NT2/D1 (cell line): ENCODE results near the gene AVEN.

Experiments
- DNase-seq: peaks from one replicate; pipeline ENCODE4 v3.0.0-alpha.2; 2011; ENCODE audit warnings: low read depth, low spot score
- H3K27me3 ChIP-seq: 2 replicates; pipeline ENCODE4 v1.6.0; 2011; ENCODE audit warnings: mild to moderate bottlenecking; ENCODE audit not compliant: insufficient read length, insufficient read depth
- H3K36me3 ChIP-seq: 2 replicates; pipeline ENCODE4 v1.6.1; 2011; ENCODE audit warnings: mild to moderate bottlenecking, low read length, mixed read lengths; ENCODE audit not compliant: insufficient read depth, insufficient read length
- H3K4me1 ChIP-seq: 2 replicates; pipeline ENCODE4 v1.5.1; 2011; ENCODE audit not compliant: insufficient read depth, insufficient read length
- H3K4me3 ChIP-seq: 2 replicates; pipeline ENCODE4 v1.5.1; 2011; ENCODE audit warnings: low read depth; ENCODE audit not compliant: insufficient read length
- H3K9ac ChIP-seq: 2 replicates; pipeline ENCODE4 v1.6.0; 2011; ENCODE audit warnings: low read depth; ENCODE audit not compliant: insufficient read length
- H3K9me3 ChIP-seq: 2 replicates; pipeline ENCODE4 v1.5.1; 2011; ENCODE audit warnings: mild to moderate bottlenecking, low read length; ENCODE audit not compliant: insufficient read depth
- SUZ12 ChIP-seq: IDR thresholded peaks from 2 replicates; pipeline ENCODE4 v1.6.1; 2011; ENCODE audit not compliant: insufficient read length, insufficient read depth; ENCODE audit errors: extremely low read depth
- YY1 ChIP-seq: IDR thresholded peaks from 2 replicates; pipeline ENCODE4 v1.6.1; 2011; ENCODE audit not compliant: insufficient read length, insufficient read depth
- ZNF274 ChIP-seq: IDR thresholded peaks from 2 replicates; pipeline ENCODE4 v1.6.1; 2011; ENCODE audit warnings: mild to moderate bottlenecking, low read depth, low read length

Gene AVEN

DNA sequence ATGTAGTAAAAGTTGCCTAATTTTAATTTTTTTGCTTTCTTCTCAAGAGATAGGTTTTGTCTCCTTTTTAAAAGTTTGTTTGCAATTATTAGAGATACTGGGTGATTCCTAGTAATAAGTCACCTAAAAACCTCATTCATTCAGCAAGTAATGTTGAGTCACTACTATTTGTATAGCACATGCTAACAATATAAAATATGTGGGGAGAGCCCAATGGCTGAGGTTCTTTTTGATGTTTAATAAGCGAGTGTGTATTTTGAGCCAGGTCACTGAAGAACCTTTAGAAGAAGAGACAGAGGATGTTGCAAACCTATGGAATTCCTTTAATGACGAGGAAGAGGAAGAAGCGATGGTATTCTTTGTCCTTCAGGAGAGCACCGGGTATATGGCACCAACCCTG, 194.4 kb downstream of the AVEN start:
- Histone ChIP-seq H3K27me3 (no peaks in the 10 kb centered on the region), H3K9me3 (no peaks in the 10 kb centered on the region), H3K4me3 (no peak overlapping the region), H3K36me3 (no peaks in the 10 kb centered on the region), H3K4me1 (peaks cover 4% of the 10 kb centered on the region), H3K9ac (no peak overlapping the region)
- no peak for DNase-seq
- TF ChIP-seq YY1 = no peak
- no peak for TF ChIP-seq SUZ12
- no peak for TF ChIP-seq ZNF274

DNA sequence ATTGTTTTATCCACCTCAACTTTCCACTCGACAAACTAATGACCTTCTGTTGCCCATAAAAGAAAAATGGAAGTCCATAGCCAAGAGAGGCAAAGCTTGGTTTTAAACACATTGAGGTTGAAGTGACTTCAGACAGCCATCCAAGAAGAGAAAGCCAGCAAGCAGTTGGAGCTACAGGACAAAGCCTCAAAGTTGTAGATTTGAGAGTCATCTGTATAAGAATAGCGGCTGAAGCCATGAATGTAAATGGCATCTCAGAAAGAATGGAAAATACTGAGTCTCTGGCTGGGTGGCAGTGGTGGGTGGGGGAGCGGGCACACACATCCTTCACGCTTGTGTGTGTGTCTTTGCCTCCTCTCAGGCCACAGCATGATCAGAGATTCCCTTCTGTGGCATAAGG, 194.8 kb downstream of the AVEN start:
- TF ChIP-seq YY1 = no peak
- no peak for TF ChIP-seq SUZ12
- no peak for TF ChIP-seq ZNF274
- peak; percentile 39 for DNase-seq
- Histone ChIP-seq H3K9me3 (no peaks in the 10 kb centered on the region), H3K4me1 (peaks cover 4% of the 10 kb centered on the region), H3K27me3 (no peaks in the 10 kb centered on the region), H3K36me3 (no peaks in the 10 kb centered on the region), H3K4me3 (no peak overlapping the region), H3K9ac (no peak overlapping the region)

DNA sequence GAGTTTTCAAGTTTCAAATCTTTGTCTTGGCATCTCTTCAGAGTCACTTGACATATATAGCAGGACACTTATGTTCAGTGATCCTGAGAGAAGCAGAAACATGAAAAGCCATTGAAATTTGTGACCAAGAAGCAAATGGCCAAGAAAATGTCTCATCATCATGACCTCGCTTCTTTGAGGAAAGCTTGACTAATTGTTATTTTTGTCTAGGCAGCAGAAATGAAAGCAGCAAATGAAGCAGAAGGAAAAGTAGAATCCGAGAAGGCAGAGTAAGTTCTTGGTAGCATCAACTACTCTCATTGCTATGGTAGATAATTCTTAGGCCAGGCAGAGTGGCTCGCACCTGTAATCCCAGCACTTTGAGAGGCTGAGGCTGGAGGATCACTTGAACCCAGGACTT, 198.4 kb downstream of the AVEN start:
- Histone ChIP-seq H3K4me3 (no peak overlapping the region), H3K36me3 (no peaks in the 10 kb centered on the region), H3K4me1 (peaks cover 1% of the 10 kb centered on the region), H3K9me3 (no peaks in the 10 kb centered on the region), H3K9ac (no peak overlapping the region), H3K27me3 (peaks cover 6% of the 10 kb centered on the region)
- DNase-seq = no peak
- TF ChIP-seq SUZ12 (no peak), ZNF274 (no peak), YY1 (no peak)

DNA sequence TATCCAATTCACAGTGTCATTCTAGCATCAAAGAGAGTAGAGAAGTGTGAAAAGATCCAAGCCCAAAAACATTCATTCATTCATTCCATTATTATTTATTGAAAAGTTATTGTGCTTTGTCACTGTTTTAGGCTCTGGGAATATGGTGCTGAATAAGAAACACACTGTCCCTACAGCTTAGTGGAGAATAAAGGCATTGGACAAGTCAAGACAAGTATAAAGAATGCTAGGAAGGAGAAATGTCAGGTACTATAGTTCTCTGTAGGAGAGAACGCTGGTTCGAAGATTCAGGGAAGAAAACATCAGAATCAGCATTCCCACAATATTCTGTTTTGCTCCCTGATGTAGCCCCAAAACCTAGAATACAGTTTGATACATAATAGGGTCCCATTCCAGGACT, 199.5 kb downstream of the AVEN start:
- Histone ChIP-seq H3K9ac (no peak overlapping the region), H3K36me3 (no peaks in the 10 kb centered on the region), H3K4me1 (peaks cover 3% of the 10 kb centered on the region), H3K27me3 (peaks cover 6% of the 10 kb centered on the region), H3K9me3 (no peaks in the 10 kb centered on the region), H3K4me3 (no peak overlapping the region)
- no peak for DNase-seq
- TF ChIP-seq SUZ12 = no peak
- TF ChIP-seq YY1 = no peak
- TF ChIP-seq ZNF274 = no peak

DNA sequence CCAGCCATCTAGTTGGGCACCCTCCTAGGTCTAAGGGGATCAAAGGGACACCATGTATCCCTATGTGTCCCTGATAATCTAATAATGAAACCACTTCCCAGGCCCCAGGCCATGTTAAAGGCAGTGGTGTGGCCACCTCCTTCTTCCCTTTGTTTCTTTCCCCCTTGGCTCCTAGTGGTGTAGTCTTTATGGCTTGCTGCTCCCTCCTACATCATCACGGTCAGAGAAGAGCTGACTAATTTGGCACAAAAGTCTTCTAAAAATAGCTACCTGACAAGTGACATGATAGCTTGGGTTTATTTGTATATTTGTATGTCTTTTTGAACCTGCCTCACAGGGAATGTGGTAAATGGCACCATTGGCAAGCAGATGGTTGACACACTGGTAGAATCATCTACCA, 201.7 kb downstream of the AVEN start:
- H3K9ac ChIP-seq = no peak overlapping the region
- no peaks in the 10 kb centered on the region for H3K36me3 ChIP-seq
- no peaks in the 10 kb centered on the region for H3K9me3 ChIP-seq
- DNase-seq = no peak
- H3K4me3 ChIP-seq = no peak overlapping the region
- no peak for TF ChIP-seq YY1
- TF ChIP-seq ZNF274 = no peak
- TF ChIP-seq SUZ12 = no peak
- H3K27me3 ChIP-seq = peaks cover 6% of the 10 kb centered on the region
- peaks cover 3% of the 10 kb centered on the region for H3K4me1 ChIP-seq

DNA sequence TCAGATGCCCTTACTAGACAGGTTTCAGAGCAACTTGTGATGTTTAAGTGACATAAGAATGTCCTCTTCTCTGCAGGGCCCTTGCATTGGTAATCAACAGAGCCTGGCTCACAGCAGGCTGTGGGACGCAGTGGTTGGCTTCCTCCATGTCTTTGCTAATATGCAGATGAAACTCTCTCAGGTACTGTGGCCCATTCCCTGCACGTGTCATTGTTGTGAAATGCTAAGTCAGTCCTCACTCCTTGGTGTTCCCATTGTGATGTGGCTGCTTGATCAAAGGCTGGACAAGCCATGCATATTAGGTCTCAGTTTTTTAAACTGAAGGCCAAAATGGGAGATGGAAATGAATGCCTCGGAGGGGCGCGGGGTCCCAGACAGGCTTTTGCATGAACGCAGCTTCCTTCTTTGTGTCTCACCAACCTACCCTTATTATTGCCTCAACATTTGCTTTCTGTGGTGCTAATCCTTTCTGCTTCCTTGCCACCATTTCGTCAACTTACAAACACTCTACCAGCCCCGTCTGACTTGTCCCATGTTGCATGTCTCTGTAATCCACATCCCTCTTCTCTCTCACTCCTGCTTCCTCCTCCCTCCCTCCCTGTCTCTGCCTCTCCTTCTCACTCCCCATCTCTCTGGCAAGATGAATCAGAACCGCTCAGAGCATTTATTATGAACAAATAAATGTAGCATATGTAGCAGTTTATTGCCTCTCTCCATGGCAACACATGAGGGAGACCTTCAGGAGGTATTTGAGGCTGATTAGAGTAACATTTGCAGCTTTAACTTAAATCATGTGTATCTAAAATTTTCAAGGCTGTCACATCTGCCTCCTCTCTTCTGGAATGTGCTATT, 203.9 kb downstream of the AVEN start:
- DNase-seq = peak; percentile 72
- no peaks in the 10 kb centered on the region for H3K9me3 ChIP-seq
- no peak overlapping the region for H3K9ac ChIP-seq
- H3K4me1 ChIP-seq = peaks cover 3% of the 10 kb centered on the region
- H3K4me3 ChIP-seq = no peak overlapping the region
- TF ChIP-seq ZNF274 = no peak
- no peak for TF ChIP-seq SUZ12
- no peak for TF ChIP-seq YY1
- no peaks in the 10 kb centered on the region for H3K36me3 ChIP-seq
- peaks cover 6% of the 10 kb centered on the region for H3K27me3 ChIP-seq

DNA sequence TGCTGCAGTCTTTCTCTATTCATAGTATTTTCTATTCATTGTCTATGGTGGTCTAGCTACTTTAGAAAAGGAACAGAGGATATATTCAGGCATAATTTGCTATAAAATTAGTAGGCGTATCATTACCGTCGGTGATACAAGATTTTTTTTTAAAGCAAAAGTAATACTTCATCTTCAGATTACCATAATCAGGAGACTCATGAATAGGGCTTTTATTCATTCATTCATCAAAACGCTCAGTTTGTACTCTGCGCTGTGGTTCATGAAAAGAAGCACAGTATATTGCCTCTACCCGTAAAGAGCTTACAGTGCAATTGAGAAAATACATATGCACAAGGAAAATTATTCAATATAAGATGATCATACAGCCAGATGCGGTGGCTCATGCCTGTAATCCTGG, 207.4 kb downstream of the AVEN start:
- H3K9me3 ChIP-seq = no peaks in the 10 kb centered on the region
- H3K4me3 ChIP-seq = no peak overlapping the region
- peaks cover 3% of the 10 kb centered on the region for H3K27me3 ChIP-seq
- DNase-seq = no peak
- TF ChIP-seq ZNF274 (no peak), SUZ12 (no peak), YY1 (no peak)
- peaks cover 3% of the 10 kb centered on the region for H3K4me1 ChIP-seq
- no peak overlapping the region for H3K9ac ChIP-seq
- H3K36me3 ChIP-seq = no peaks in the 10 kb centered on the region
